ENCODE measurements around the gene AAMP.

The AAMP gene

GRCh38 chr2:218294430-218295022 is 24.6 kb upstream of the AAMP start:
- peak; percentile 39 for DNase-seq (ENCODE audit: low spot score)

DNA sequence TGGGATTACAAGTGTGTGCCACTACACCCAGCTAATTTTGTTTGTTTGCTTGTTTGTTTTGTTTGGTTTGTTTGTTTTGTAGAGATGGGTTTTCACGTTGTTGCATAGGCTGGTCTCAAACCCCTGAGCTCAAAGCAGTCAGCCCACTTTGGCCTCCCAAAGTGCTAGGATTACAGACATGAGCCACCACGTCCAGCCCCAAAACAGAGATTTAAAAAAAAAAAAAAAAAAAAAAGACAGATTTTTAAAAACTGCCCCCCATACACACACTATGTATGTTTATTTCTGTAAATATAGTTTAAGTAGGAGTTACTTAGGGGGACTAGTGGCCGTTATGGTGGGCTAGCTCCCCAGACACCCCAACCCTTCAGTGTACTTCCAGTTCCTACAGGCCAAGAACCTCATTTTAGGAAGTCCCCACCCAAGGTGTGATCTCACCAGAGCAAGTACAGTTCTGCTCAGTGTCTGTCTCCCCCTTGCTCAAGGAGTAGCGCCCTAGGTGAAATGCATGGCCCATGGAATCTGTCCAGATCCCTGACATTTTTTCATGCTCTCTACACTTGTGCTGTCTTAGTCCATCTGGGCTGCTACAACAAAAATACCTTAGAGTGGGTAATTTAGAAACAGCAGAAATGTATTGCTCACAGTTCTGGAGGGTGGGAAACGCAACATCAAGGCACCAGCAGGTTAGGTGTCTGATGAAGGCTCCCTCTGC is 23.9 kb upstream of the AAMP start:
- no peak for DNase-seq (ENCODE audit: low spot score)

- peak; percentile 80 for DNase-seq (ENCODE audit: low spot score)
Measured at GRCh38 chr2:218292048-218293014, 22.4 kb upstream of the AAMP start, which contains the start of gene TMBIM1. Gene TMBIM1, minus strand, starts transcription at chr2:218292503. Its CDS starts 10,362 bp downstream, at chr2:218282141.

GRCh38 chr2:218291318-218292047 is 21.5 kb upstream of the AAMP start:
- DNase-seq (ENCODE audit: low spot score): peak; percentile 57

GRCh38 chr2:218290316-218291261 is 20.7 kb upstream of the AAMP start:
- no peak for DNase-seq (ENCODE audit: low spot score)

DNA sequence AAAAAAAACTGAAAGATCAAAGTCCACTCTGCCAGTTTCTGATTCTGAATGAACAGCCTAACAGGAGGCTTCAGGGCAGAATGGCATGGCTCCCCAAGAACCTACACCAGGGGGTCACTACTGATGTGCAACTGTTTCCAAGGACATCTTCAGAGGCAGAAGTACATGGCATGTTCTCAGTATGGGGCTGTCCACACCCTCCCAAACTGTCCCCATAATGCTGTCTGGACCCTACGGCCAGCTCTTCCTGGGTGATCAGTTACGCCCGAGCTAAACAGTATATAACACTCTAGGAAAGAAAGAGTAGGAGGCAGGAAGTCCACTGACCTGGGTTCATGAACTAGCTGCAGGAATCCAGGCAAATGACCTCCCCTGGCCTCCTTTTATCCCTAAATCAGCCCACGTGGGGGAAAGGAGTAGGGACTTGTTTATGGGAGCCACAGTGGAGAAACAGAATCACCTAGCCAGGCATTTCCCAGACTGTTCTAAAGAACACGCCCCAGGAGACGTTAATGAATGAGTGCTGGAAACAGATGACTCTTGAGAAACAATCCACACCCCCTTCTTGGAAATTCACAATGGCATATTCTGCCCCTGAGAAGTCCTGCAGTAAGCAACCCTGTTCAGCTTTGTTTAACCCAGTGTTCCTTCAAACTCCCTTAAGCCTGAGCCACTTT is 19.8 kb upstream of the AAMP start:
- peak; percentile 63 for DNase-seq (ENCODE audit: low spot score)

DNA sequence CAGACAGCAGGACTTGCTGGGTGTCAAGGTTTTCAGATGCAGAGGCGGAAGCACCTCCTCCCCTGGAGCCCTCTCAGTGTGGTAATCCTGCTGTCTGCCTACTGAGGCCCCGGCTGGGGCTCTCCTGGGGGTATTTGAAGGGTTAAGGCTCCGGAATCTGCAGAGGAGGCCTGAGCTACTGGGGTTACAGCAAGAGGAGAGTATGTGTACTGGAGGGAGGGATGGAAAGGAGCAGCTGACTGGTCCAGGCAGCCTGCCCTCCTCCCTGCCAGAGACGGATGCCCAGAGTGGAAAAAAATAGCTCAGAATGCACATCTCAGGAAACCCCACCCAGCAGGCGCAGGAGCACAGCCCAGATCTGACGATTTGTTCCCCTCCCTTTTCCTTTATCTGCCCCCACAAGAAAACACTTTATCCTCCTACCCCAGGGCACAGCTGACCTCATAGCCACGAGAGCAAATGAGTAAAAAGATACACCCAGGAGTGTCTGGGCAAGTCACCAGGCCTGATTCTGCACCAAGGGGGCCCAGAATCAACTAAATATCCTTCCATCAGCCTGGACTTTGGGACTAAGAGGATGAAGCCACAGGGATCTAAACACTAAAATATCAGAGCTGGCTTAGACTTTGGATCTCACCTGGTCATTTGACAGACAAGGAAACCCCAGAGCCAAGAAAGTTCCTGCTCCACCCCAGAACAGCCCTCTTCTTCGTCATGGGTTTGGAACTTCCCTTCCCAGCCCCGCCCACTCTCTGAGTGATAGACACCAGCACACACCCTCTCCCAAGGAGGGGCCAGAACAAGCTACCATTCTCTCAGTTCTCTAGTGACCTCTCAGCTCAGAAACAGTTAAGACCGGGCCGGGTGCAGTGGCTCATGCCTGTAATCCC is 16.9 kb upstream of the AAMP start:
- peak; percentile 95 for DNase-seq (ENCODE audit: low spot score)

DNA sequence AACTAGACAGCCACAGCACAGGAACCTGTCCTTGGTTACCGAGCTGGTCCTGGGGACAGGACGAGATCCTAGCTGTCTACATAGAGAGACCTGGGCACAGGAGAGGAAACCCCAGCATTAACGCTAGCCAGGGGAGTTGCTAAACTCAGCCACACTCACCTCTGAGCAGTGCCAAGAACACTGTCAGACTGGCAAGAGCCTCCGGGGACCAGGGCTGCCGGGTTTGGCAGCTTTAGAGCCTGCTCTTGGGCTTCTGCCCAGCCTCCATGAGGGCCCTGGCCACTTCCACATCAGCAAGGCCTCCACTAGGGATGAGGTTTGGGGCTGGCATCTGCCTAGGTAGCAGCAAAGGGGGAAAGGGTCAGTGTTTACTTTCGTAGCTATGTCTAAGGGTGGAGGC is 15.7 kb upstream of the AAMP start:
- peak; percentile 17 for DNase-seq (ENCODE audit: low spot score)

DNA sequence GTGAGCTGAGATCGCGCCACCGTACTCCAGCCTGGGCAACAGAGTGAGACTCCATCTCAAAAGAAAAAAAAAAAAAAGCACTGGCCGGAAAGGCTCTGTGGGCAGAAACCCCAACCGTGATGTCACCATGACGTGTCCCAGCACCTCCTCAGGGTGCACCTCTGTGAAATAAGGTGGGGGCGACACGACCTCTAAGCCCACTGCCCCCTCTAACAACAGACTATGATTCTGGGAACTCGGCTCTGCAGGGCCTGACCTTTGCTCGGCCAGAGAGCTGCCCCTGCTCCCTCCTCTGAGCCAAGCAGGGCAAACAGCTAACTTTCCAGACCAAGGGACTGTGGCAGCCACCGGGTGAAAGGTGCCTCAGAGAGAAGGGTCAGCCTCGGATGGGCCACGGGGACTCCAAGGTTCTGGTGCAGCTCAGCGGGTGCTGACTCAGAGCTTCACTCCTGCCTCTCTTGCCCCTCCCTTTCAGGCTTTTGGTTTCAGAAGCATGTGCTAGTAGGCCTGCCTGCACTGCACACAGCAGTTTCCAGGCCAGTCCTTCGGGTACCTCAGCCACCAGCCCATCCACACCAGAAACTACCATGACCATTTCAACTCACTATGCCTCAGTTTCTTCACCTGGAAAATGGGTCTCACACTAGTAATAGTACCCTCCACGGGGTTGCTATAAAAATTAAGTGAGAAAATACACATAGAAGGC is 14.3 kb upstream of the AAMP start:
- peak; percentile 87 for DNase-seq (ENCODE audit: low spot score)

DNA sequence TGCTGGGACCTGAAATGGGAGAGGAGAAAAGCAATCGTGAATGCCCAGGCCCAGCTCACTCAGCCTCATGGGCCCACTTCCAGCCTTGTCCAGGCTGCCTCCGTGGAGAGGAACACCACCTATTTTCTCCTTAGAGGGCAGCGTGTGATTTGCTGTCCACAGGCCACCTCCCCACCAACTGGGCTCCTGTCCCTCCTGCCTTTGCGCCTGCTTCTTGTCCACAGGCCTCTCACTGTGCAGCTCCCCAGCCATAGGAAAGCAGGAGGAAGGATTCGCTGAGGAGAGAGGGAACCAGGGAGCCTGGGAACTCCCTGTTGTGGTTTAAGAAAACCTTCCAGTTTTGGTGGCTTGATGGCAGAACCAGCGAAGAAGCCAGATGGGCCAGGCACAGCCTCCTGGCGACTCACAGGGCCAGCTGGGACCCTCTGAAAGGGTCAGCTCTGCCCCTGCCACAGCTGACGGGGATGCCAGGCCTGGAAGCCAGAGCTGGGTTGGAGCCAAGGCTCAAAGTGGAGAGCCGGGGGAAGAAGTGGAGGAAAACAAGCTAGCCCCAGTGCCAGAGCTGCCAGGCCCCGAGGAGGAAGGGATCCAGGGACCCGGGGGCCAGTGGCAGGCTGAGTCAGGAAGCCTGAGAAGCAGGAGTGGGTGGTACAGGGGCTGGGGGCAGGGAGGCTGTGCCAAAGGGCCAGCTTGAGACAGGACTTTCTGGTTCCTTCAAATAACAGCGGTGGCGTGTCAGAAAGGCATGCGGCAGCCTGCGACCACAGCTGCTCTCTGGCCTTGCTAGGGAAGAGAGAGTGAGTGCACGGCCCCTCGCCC is 12.4 kb upstream of the AAMP start:
- DNase-seq (ENCODE audit: low spot score): peak; percentile 93

DNA sequence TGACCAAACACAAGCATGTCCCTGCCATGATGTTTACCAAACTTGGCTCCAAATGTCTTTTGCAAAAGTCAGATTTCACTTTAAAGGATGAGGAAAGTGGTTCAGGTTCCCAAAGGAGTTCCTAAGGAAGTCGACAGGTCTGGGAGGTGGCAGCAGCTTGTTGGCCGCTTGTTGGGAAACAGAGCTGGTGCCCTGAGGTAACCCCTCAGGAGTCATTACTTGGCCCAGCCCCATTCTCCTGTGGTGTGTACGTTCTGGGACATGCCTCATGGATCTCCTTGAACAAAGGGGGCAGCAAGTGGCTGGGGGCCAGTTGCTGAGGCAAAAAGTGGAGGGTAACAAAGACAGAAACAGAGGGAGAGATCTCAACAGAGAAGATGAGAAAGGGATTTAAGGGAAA is 11.5 kb upstream of the AAMP start:
- peak; percentile 44 for DNase-seq (ENCODE audit: low spot score)

DNA sequence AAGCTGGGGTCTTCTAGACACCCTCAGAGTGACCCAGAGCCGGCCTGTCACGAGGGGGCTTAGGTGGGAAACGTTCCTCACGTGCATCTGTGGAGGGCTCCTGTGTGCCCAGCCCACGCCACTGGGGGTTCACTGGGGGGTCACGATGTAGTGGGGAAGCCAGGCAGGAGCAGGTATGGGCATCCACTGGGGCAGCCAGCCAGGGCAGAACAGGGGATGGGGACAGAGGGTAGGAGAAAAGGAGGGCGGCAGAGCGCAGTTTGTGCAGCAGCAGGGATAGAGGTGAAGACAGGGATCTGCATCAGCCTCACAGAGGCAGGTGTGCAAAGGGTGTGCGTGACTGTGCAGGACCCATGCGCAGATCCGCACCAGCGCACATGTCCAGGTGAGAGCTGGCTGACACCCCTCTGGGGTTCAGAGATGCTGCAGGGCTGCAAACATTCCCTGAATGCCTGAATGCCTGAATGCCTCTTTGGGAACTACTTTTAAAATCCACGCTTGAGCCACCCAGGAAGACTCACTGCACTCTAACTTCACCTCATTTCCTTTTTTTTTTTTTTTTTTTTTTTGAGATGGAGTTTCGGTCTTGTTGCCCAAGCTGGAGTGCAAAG is 10.4 kb upstream of the AAMP start:
- DNase-seq (ENCODE audit: low spot score): peak; percentile 55

DNA sequence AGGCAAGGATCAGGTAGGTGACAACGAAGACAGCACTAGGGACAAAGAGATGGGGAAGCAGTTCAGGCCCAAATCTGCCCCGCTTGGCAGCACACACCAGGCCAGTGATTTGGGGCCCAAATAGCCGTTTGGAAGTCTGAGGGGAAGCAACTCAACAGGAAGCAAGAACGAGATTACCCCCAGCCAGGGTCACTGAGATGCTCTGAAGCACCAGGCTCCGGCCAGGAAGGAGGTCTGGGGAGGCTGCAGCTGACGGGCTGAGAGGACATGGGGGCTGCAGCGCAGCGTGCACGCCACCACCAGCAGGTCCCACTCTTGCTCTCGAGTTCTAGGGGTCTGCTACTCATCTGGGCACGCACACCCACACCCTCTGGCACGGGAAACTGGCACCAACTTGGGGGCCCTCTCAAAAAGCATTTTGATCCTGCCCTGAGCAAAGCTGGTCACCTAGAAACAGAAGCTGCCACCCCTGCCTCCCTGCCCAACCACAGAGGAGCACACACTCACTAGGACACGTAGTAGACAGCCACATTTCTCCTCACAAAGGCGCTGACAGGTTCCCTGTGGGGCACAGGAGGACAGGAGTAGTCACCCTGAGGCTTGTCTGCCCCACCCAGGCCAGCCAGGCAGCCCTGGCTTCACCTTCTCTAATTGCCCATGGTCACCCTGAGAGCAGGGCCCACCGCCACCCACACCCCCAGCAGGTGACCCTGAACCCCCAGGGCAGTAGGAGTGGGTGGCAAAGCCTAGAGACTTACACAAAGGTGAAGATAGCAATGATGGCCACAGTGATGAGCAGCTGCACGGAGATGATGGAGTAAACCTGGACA is 8.8 kb upstream of the AAMP start:
- no peak for DNase-seq (ENCODE audit: low spot score)

- DNase-seq (ENCODE audit: low spot score): no peak
Measured at GRCh38 chr2:218277921-218278320, 8.0 kb upstream of the AAMP start.

- no peak for DNase-seq (ENCODE audit: low spot score)
Measured at GRCh38 chr2:218276986-218277755, 7.2 kb upstream of the AAMP start.

Measured in kidney tubule cell (primary cell).